ENCODE data around the gene IL34.

IL34 gene

GRCh38 chr16:70646260-70647241 is at the start of gene IL34:
Gene IL34, plus strand, starts transcription at chr16:70646559. Its CDS starts 389 bp downstream, at chr16:70646948.
- H3K4me1 Mint-ChIP-seq (ENCODE audit: low read depth): no peaks in the 10 kb centered on the region
- no peaks in the 10 kb centered on the region for H3K36me3 Mint-ChIP-seq (ENCODE audit: low read depth)
- peaks cover 8% of the 10 kb centered on the region for H3K9me3 Mint-ChIP-seq
- no peak within 1 kb of the TSS for H3K4me3 Mint-ChIP-seq
- intact Hi-C loops (cut with micrococcal nuclease): no loop called here
- no peaks in the 10 kb centered on the region for H3K27me3 Mint-ChIP-seq
- H3K27ac Mint-ChIP-seq: no peak within 1 kb of the TSS

- Mint-ChIP-seq H3K4me3 (no peak overlapping the region), H3K27me3 (peaks cover 2% of the 10 kb centered on the region), H3K27ac (no peak overlapping the region), H3K9me3 (no peaks in the 10 kb centered on the region), H3K36me3 (ENCODE audit: low read depth) (no peaks in the 10 kb centered on the region), H3K4me1 (ENCODE audit: low read depth) (no peaks in the 10 kb centered on the region)
- intact Hi-C loops (cut with micrococcal nuclease): no loop called here
These were observed 49.1 kb upstream of the IL34 start for GRCh38 chr16:70597135-70597835.

GRCh38 chr16:70598937-70599503 is 47.3 kb upstream of the IL34 start:
- no peak overlapping the region for H3K4me3 Mint-ChIP-seq

GRCh38 chr16:70600730-70601129 is 45.6 kb upstream of the IL34 start:
- H3K9me3 Mint-ChIP-seq: no peaks in the 10 kb centered on the region
- no peaks in the 10 kb centered on the region for H3K4me1 Mint-ChIP-seq (ENCODE audit: low read depth)
- peaks cover 2% of the 10 kb centered on the region for H3K27me3 Mint-ChIP-seq
- no peak overlapping the region for H3K4me3 Mint-ChIP-seq
- intact Hi-C loops (cut with micrococcal nuclease): no loop called here
- no peaks in the 10 kb centered on the region for H3K36me3 Mint-ChIP-seq (ENCODE audit: low read depth)
- no peak overlapping the region for H3K27ac Mint-ChIP-seq

More at GRCh38 chr16:70598937-70599503, 47.3 kb upstream of the IL34 start:
- Mint-ChIP-seq H3K9me3 (no peaks in the 10 kb centered on the region), H3K27me3 (peaks cover 2% of the 10 kb centered on the region), H3K27ac (no peak overlapping the region), H3K4me1 (ENCODE audit: low read depth) (no peaks in the 10 kb centered on the region), H3K36me3 (ENCODE audit: low read depth) (no peaks in the 10 kb centered on the region)
- intact Hi-C loops (cut with micrococcal nuclease): no loop called here

- Mint-ChIP-seq H3K4me1 (ENCODE audit: low read depth) (no peaks in the 10 kb centered on the region), H3K27ac (no peak overlapping the region), H3K36me3 (ENCODE audit: low read depth) (no peaks in the 10 kb centered on the region), H3K4me3 (no peak overlapping the region), H3K27me3 (peaks cover 5% of the 10 kb centered on the region), H3K9me3 (no peaks in the 10 kb centered on the region)
- intact Hi-C loops (cut with micrococcal nuclease): no loop called here
These were observed 44.5 kb upstream of the IL34 start for GRCh38 chr16:70601576-70602575.

- intact Hi-C loops (cut with micrococcal nuclease): no loop called here
- H3K27me3 Mint-ChIP-seq: peaks cover 5% of the 10 kb centered on the region
- no peaks in the 10 kb centered on the region for H3K4me1 Mint-ChIP-seq (ENCODE audit: low read depth)
- no peaks in the 10 kb centered on the region for H3K36me3 Mint-ChIP-seq (ENCODE audit: low read depth)
- H3K4me3 Mint-ChIP-seq: no peak overlapping the region
- H3K9me3 Mint-ChIP-seq: no peaks in the 10 kb centered on the region
- H3K27ac Mint-ChIP-seq: no peak overlapping the region
These were observed 43.5 kb upstream of the IL34 start for GRCh38 chr16:70602831-70603230.

GRCh38 chr16:70604407-70605282 is 41.7 kb upstream of the IL34 start:
- Mint-ChIP-seq H3K9me3 (no peaks in the 10 kb centered on the region), H3K36me3 (ENCODE audit: low read depth) (no peaks in the 10 kb centered on the region), H3K27me3 (peaks cover 5% of the 10 kb centered on the region), H3K4me1 (ENCODE audit: low read depth) (no peaks in the 10 kb centered on the region), H3K27ac (no peak overlapping the region), H3K4me3 (no peak overlapping the region)
- intact Hi-C loops (cut with micrococcal nuclease): no loop called here

GRCh38 chr16:70605283-70605657 is 41.1 kb upstream of the IL34 start:
- peaks cover 5% of the 10 kb centered on the region for H3K27me3 Mint-ChIP-seq
- H3K27ac Mint-ChIP-seq: no peak overlapping the region
- intact Hi-C loops (cut with micrococcal nuclease): no loop called here
- H3K4me1 Mint-ChIP-seq (ENCODE audit: low read depth): no peaks in the 10 kb centered on the region
- no peaks in the 10 kb centered on the region for H3K36me3 Mint-ChIP-seq (ENCODE audit: low read depth)
- H3K9me3 Mint-ChIP-seq: no peaks in the 10 kb centered on the region
- no peak overlapping the region for H3K4me3 Mint-ChIP-seq

- no peak overlapping the region for H3K27ac Mint-ChIP-seq
- peaks cover 3% of the 10 kb centered on the region for H3K27me3 Mint-ChIP-seq
- H3K4me3 Mint-ChIP-seq: no peak overlapping the region
- no peaks in the 10 kb centered on the region for H3K9me3 Mint-ChIP-seq
- H3K36me3 Mint-ChIP-seq (ENCODE audit: low read depth): no peaks in the 10 kb centered on the region
- intact Hi-C loops (cut with micrococcal nuclease): no loop called here
- H3K4me1 Mint-ChIP-seq (ENCODE audit: low read depth): no peaks in the 10 kb centered on the region
These were observed 37.8 kb upstream of the IL34 start for GRCh38 chr16:70608521-70608920.

- intact Hi-C loops (cut with micrococcal nuclease): no loop called here
- Mint-ChIP-seq H3K9me3 (no peaks in the 10 kb centered on the region), H3K4me3 (no peak overlapping the region), H3K27ac (no peak overlapping the region), H3K4me1 (ENCODE audit: low read depth) (no peaks in the 10 kb centered on the region), H3K36me3 (ENCODE audit: low read depth) (no peaks in the 10 kb centered on the region), H3K27me3 (peaks cover 3% of the 10 kb centered on the region)
These were observed 35.8 kb upstream of the IL34 start for GRCh38 chr16:70610273-70611223.

GRCh38 chr16:70611224-70611598 is 35.1 kb upstream of the IL34 start:
- no peaks in the 10 kb centered on the region for H3K9me3 Mint-ChIP-seq
- no peaks in the 10 kb centered on the region for H3K4me1 Mint-ChIP-seq (ENCODE audit: low read depth)
- no peaks in the 10 kb centered on the region for H3K36me3 Mint-ChIP-seq (ENCODE audit: low read depth)
- peaks cover 3% of the 10 kb centered on the region for H3K27me3 Mint-ChIP-seq
- intact Hi-C loops (cut with micrococcal nuclease): no loop called here
- H3K27ac Mint-ChIP-seq: no peak overlapping the region
- H3K4me3 Mint-ChIP-seq: no peak overlapping the region

- Mint-ChIP-seq H3K27me3 (no peaks in the 10 kb centered on the region), H3K4me1 (ENCODE audit: low read depth) (no peaks in the 10 kb centered on the region), H3K36me3 (ENCODE audit: low read depth) (no peaks in the 10 kb centered on the region), H3K4me3 (no peak overlapping the region), H3K9me3 (no peaks in the 10 kb centered on the region), H3K27ac (no peak overlapping the region)
- intact Hi-C loops (cut with micrococcal nuclease): no loop called here
These were observed 34.5 kb upstream of the IL34 start for GRCh38 chr16:70611785-70612303.

Measured in dendritic cell treated with granulocyte-macrophage colony-stimulating factor and Interleukin-4, amounts not matched to agents 40 ng/mL and 50 ng/mL, for 4 days (primary cell).